Ishikawa (cell line): ENCODE measurements around the gene RPL39.
A peak's percentile ranks its signal among the peaks of the same experiment; 100 is the strongest.

Experiments used
- CEBPB ChIP-seq: IDR thresholded peaks from 2 replicates; pipeline ENCODE4 v1.6.1; 2012
- CREB1 ChIP-seq: IDR thresholded peaks from 2 replicates; pipeline ENCODE4 v1.6.1; 2012; ENCODE audit warnings: low read depth
- EGR1 ChIP-seq: IDR thresholded peaks from 2 replicates; pipeline ENCODE4 v1.6.1; 2012
- EP300 ChIP-seq: IDR thresholded peaks from 2 replicates; pipeline ENCODE4 v1.6.1; 2012; ENCODE audit warnings: borderline replicate concordance
- FOXM1 ChIP-seq: IDR thresholded peaks from 2 replicates; pipeline ENCODE4 v1.6.1; 2012; ENCODE audit warnings: low read depth, borderline replicate concordance
- NFIC ChIP-seq: IDR thresholded peaks from 2 replicates; pipeline ENCODE4 v1.6.1; 2012
- RAD21 ChIP-seq: IDR thresholded peaks from 2 replicates; pipeline ENCODE4 v1.6.1; 2012; ENCODE audit warnings: low read depth
- TAF1 ChIP-seq: IDR thresholded peaks from 2 replicates; pipeline ENCODE4 v1.6.1; 2012; ENCODE audit warnings: low read depth, mild to moderate bottlenecking
- TCF12 ChIP-seq: IDR thresholded peaks from 2 replicates; pipeline ENCODE4 v1.6.1; 2012; ENCODE audit warnings: low read depth
- TEAD4 ChIP-seq: IDR thresholded peaks from 2 replicates; pipeline ENCODE4 v1.6.1; 2012
- YY1 ChIP-seq: IDR thresholded peaks from 2 replicates; pipeline ENCODE4 v1.6.1; 2012; ENCODE audit warnings: low read depth
- ZBTB7A ChIP-seq: IDR thresholded peaks from 2 replicates; pipeline ENCODE4 v1.6.1; 2012; ENCODE audit warnings: low read depth
- TF ChIP-seq, protein P1 (sequence below): IDR thresholded peaks from 2 replicates; pipeline ENCODE4 v1.6.1; 2012
- TF ChIP-seq, protein P2 (sequence below): IDR thresholded peaks from 2 replicates; pipeline ENCODE4 v1.6.1; 2012; ENCODE audit warnings: low read depth, mild to moderate bottlenecking
- TF ChIP-seq, protein P3 (sequence below): IDR thresholded peaks from 2 replicates; pipeline ENCODE4 v1.6.1; 2012

RPL39 gene

DNA sequence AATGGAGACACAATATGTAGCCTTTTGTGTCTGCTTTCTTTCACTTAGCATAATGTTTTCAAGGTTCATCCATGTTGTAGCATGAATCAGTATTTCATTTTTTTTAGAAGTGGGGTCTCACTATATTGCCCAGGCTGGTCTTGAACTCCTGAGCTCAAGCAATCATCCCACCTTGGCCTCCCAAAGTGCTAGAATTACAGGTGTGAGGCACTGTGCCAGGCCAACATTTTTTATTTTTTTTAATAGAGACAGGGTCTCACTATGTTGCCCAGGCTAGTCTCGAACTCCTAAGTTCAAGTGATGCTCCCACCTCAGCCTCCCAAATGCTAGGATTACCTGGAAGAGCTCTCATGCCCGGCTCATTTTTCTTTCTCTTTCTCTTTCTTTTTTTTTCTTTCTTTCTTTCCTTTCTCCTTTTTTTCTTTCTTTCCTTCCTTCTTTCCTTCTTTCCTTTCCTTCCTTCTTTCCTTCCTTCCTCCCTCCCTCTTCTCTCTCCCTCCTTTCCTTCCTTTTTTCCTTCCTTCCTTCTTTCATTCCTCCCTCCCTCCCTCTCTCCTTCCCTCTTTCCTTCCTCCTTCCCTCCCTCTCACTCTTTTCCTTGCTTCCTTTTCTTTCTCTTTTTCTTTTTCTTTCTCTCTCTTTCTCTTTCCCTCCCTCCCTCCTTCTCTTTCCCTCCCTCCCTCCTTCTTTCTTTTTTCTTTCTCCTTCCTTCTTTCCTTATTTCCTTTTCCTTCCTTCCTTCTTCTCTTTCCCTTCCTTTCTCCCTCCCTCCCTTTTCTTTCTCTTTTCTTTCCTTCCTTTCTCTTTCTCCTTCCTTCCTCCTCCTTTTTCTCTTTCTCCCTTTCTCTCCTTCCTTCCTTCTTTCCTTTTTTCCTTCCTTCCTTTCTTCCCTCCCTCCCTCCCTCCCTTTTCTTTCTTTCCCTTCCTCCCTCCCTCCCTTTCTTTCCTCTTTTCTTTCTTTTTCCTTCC lies 10.1 kb upstream of the RPL39 start:
- TF ChIP-seq EGR1 (no peak), YY1 (no peak), CEBPB (no peak), EP300 (no peak), TAF1 (no peak), FOXM1 (no peak), TEAD4 (no peak), RAD21 (no peak), CREB1 (no peak), NFIC (no peak), ZBTB7A (no peak)
- TF ChIP-seq, protein P1, sequence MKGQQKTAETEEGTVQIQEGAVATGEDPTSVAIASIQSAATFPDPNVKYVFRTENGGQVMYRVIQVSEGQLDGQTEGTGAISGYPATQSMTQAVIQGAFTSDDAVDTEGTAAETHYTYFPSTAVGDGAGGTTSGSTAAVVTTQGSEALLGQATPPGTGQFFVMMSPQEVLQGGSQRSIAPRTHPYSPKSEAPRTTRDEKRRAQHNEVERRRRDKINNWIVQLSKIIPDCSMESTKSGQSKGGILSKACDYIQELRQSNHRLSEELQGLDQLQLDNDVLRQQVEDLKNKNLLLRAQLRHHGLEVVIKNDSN, result no peak

DNA sequence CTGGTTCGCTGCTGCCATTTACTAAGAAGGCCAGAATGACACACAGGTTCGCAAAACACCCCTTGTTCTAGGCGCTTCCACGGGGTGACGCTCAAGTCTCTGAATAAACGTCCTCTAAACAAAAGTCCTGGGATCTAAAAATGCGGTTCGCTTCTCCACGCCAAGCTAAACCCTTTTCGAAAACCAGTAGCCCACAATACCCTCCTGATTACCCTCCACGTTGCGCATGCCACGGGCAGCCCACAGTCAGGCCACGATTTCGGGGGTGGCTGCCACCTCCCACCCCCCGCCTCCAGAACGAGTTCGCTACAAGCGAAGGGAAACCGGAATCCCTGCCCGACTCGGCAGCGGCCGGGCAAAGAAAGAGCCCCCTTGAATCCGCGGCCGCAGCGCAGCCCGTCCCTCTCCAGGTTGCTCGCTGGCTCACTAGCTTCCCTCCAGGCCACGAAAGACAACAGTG lies 423 bp downstream of the RPL39 start:
- TF ChIP-seq, protein P2, sequence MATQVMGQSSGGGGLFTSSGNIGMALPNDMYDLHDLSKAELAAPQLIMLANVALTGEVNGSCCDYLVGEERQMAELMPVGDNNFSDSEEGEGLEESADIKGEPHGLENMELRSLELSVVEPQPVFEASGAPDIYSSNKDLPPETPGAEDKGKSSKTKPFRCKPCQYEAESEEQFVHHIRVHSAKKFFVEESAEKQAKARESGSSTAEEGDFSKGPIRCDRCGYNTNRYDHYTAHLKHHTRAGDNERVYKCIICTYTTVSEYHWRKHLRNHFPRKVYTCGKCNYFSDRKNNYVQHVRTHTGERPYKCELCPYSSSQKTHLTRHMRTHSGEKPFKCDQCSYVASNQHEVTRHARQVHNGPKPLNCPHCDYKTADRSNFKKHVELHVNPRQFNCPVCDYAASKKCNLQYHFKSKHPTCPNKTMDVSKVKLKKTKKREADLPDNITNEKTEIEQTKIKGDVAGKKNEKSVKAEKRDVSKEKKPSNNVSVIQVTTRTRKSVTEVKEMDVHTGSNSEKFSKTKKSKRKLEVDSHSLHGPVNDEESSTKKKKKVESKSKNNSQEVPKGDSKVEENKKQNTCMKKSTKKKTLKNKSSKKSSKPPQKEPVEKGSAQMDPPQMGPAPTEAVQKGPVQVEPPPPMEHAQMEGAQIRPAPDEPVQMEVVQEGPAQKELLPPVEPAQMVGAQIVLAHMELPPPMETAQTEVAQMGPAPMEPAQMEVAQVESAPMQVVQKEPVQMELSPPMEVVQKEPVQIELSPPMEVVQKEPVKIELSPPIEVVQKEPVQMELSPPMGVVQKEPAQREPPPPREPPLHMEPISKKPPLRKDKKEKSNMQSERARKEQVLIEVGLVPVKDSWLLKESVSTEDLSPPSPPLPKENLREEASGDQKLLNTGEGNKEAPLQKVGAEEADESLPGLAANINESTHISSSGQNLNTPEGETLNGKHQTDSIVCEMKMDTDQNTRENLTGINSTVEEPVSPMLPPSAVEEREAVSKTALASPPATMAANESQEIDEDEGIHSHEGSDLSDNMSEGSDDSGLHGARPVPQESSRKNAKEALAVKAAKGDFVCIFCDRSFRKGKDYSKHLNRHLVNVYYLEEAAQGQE, result no peak
- TF ChIP-seq EGR1 (no peak), FOXM1 (no peak), TCF12 (no peak), ZBTB7A (no peak), EP300 (no peak), CEBPB (no peak), NFIC (no peak), YY1 (no peak), CREB1 (no peak), TAF1 (no peak), TEAD4 (no peak), RAD21 (no peak)
- TF ChIP-seq, protein P1, result no peak
- TF ChIP-seq, protein P3, sequence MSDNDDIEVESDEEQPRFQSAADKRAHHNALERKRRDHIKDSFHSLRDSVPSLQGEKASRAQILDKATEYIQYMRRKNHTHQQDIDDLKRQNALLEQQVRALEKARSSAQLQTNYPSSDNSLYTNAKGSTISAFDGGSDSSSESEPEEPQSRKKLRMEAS, result no peak

DNA sequence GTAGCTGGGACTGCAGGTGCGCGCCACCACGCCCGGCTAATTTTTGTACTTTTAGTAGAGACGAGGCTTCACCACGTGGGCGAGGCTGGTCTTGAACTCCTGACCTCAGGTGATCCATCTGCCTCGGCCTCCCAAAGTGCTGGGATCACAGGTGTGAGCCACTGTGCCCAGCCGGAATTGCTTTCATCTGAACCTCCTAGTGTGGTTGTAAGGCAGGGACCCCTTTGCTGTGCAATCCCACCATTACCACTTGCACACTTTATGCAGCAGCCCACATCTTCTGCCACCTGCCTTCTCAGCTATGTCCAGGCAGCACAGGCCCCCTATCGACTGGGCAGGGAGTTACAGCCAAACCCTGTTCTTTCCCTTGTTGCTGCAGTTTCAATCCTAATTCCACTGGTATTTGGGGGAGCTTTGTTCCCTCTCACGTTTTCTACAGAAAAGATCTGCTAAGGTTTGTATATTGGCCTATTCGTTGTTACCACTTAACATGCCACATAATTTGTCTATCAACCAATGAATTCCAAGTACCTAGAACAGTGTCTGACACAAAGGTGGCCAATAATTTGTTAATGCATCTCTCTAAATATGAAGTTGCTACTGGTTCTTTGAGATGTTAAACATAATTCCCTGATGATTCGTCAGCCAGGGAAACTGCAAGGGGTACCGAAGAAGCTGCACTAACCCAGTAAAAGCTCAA lies 6.5 kb downstream of the RPL39 start:
- TF ChIP-seq RAD21, result peak; percentile 7; the same call in 1 of the 2 replicates
- TF ChIP-seq, protein P3, result no peak

DNA sequence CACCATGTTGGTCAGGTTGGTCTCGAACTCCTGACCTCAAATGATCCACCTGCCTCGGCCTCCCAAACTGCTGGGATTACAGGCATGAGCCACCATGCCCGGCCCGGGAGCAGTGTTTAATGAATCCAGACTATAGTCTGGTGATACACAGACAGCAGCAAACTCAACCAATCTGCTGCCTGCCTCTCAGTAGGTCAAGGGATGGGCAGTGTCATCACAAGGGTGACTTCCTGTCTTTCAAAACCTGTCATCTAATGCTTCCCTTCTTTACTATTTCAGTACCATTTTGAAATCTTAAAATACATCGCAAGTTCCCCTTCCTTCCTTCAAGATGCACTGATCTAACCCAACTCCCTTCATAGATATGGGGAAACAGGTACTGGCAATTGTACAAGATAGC lies 8.4 kb downstream of the RPL39 start:
- TF ChIP-seq ZBTB7A (no peak), CEBPB (no peak), RAD21 (no peak), TCF12 (no peak), NFIC (no peak), TAF1 (no peak), FOXM1 (no peak), EP300 (no peak), YY1 (no peak), EGR1 (no peak), CREB1 (no peak)
- TF ChIP-seq, protein P1, result no peak
- TF ChIP-seq, protein P2, result no peak

DNA sequence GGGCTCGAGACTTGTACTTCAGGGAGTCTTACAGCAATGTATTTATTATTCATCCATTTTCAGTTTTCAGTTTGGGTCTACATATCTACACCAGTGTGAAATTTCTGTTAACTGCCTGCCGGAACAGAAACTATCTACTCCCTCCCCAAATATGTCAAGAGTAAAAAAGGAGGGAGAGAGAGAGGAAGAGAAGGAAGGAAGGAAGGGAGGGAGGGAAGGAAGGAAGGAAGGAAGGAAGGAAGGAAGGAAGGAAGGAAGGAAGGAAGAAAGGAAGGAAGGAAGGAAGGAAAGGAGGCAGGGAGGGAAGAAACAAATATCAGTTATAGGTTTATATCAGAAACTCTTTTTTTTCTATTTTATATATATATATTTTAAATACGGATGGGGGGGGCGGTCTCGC lies 12.6 kb downstream of the RPL39 start:
- no peak for TF ChIP-seq NFIC
- TF ChIP-seq, protein P2, result no peak
- TF ChIP-seq, protein P3, result no peak
- TF ChIP-seq TEAD4, result no peak
- no peak for TF ChIP-seq YY1
- TF ChIP-seq, protein P1, result no peak
- no peak for TF ChIP-seq ZBTB7A
- no peak for TF ChIP-seq TCF12
- TF ChIP-seq RAD21, result no peak
- TF ChIP-seq TAF1, result no peak
- no peak for TF ChIP-seq CEBPB
- no peak for TF ChIP-seq EGR1
- no peak for TF ChIP-seq FOXM1
- no peak for TF ChIP-seq EP300
- no peak for TF ChIP-seq CREB1
